Measurements from ENCODE around the gene ANTXR2. TPM values are rescaled to one million over a fixed set of nuclear protein-coding genes. Genes with fewer than 3 reads are reported as not detected.

ANTXR2 gene
- total and polyA plus RNA-seq, 9 of the 15 experiments (the other 6 are each of a cell fraction or from before 2014, with no cell fraction given), result 10.1 to 83.8 (median 60.3) TPM

- no peak for TF ChIP-seq MEIS2 (IDR thresholded peaks at IDR 0.05; ENCODE audit: partially characterized antibody)
- TF ChIP-seq CBFB (CRISPR knock-in tag; IDR thresholded peaks at IDR 0.05), result no peak
- no peak for TF ChIP-seq STAT5A (IDR thresholded peaks at IDR 0.05; ENCODE audit: borderline replicate concordance, low read length)
- no peak for TF ChIP-seq TBL1XR1 (IDR thresholded peaks at IDR 0.05; ENCODE audit: low read length in 2 of 2)
Measured at GRCh38 chr4:80027611-80028010, 45.4 kb downstream of the ANTXR2 start (continued).

DNA sequence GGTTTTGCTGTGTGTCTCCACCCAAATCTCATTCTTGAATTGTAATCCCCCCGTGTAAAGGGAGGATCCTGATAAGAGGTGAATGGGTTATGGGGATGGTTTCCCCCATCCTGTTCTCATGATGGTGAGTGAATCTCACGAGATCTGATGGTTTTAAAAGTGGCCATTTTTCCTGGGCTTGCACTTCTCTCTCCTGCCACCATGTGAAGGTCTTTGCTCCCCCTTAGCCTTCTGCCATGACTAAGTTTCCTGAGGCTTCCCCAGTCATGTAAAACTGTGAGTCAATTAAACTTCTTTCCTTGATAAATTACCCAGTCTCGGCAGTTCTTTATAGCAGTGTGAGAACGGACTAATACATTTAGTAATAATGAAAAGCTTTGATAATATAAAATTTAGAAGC lies 46.9 kb downstream of the ANTXR2 start:
- H3K4me1 ChIP-seq (replicated peaks in 1 of 2; ENCODE audit: control insufficient read depth in 2 of 2, insufficient read depth in 2 of 2, low read length in 2 of 2), result no peaks in the 10 kb centered on the region
- FAIRE-seq, result no peak
- H3K4me3 ChIP-seq, result no peak overlapping the region
- no peaks in the 10 kb centered on the region for H3K9me1 ChIP-seq (ENCODE audit: control insufficient read depth, insufficient read depth, low read length)
- intact Hi-C loops (cut with micrococcal nuclease) (no loop called here), in situ Hi-C loops (cut with MboI) (no loop called here)
- TF ChIP-seq CBFA2T2 (conservative IDR thresholded peaks at IDR 0.05) (no peak), MAZ (CRISPR knock-in tag; conservative IDR thresholded peaks at IDR 0.05 in 1 of 2, IDR thresholded peaks at IDR 0.05 in 1 of 2) (0 out of 4 replicates have a peak, but pooled peaks of 1 of the 2 experiments have one; percentile 10), CHD2 (IDR thresholded peaks at IDR 0.05; ENCODE audit: low read depth, low read length) (peak; percentile 82), YY1 (IDR thresholded peaks at IDR 0.05; ENCODE audit: borderline replicate concordance in 1 of 3, control insufficient read depth in 1 of 3, extremely low read depth in 1 of 3, insufficient read depth in 3 of 3, insufficient read length in 1 of 3, insufficient replicate concordance in 2 of 3, low read depth in 1 of 3, low read length in 2 of 3) (peak in 1 of 3 experiments; percentile 71)
- TF ChIP-seq, protein P1, sequence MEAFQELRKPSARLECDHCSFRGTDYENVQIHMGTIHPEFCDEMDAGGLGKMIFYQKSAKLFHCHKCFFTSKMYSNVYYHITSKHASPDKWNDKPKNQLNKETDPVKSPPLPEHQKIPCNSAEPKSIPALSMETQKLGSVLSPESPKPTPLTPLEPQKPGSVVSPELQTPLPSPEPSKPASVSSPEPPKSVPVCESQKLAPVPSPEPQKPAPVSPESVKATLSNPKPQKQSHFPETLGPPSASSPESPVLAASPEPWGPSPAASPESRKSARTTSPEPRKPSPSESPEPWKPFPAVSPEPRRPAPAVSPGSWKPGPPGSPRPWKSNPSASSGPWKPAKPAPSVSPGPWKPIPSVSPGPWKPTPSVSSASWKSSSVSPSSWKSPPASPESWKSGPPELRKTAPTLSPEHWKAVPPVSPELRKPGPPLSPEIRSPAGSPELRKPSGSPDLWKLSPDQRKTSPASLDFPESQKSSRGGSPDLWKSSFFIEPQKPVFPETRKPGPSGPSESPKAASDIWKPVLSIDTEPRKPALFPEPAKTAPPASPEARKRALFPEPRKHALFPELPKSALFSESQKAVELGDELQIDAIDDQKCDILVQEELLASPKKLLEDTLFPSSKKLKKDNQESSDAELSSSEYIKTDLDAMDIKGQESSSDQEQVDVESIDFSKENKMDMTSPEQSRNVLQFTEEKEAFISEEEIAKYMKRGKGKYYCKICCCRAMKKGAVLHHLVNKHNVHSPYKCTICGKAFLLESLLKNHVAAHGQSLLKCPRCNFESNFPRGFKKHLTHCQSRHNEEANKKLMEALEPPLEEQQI (IDR thresholded peaks at IDR 0.05), result peak; percentile 34; the same call in 1 of the 2 replicates
- H3K9me3 ChIP-seq (replicated peaks; ENCODE audit: control insufficient read depth, insufficient read depth, low read depth, low read length), result no peaks in the 10 kb centered on the region
- DNase-seq (ENCODE audit: extremely low read depth in 1 of 4, low spot score in 3 of 4), result peak in 1 of 4 experiments; percentile 34
- ChIA-PET POLR2A (no interaction called here), CTCF (ENCODE audit: low intra/inter-chr PET ratio) (no interaction called here)
- no peak overlapping the region for H3K27ac ChIP-seq (ENCODE audit: extremely low read depth, low read depth, low read length)
- H3K79me2 ChIP-seq (ENCODE audit: control insufficient read depth, insufficient read depth, low read length), result no peaks in the 10 kb centered on the region
- H4K20me1 ChIP-seq (replicated peaks; ENCODE audit: control insufficient read depth, insufficient read depth, low read length), result no peaks in the 10 kb centered on the region
- peak; percentile 85 for ATAC-seq
- 59% methylated on average over 4 of the region's 4 CpGs for WGBS (ENCODE audit: insufficient coverage, low coverage, missing lambda C conversion rate)
- no peak overlapping the region for H2AFZ ChIP-seq (ENCODE audit: low read depth, low read length)
- H3K36me3 ChIP-seq (ENCODE audit: control insufficient read depth, insufficient read depth, low read length), result peaks cover 87% of the 10 kb centered on the region; the same call in 1 of the 3 replicates
- no peak overlapping the region for H3K9ac ChIP-seq (ENCODE audit: insufficient read depth in 1 of 2, low read depth in 2 of 2, low read length in 2 of 2)
- no peak overlapping the region for H3K4me2 ChIP-seq (ENCODE audit: insufficient read depth, low read length)
- no TSS peak for BruUV-seq (replicated peaks)
- H3K27me3 ChIP-seq (ENCODE audit: control insufficient read depth in 2 of 2, insufficient read depth in 2 of 2, low read length in 2 of 2), result no peaks in the 10 kb centered on the region

Measured in K562 (cell line).